Sigmoid colon (tissue), 3 donors: ENCODE data around the gene ENKUR.

ENCODE experiments used
- CTCF ChIP-seq, 4 experiments: fragments of 450-650 bp in 3 of 4; fragments of 200-600 bp in 1 of 4; IDR thresholded peaks; one replicate each; pipeline ENCODE4 v1.5.1; 2016 to 2019; ENCODE audit warnings: antibody characterized with exemption in 4 of 4, mild to moderate bottlenecking in 3 of 4, moderate library complexity in 2 of 4
- POLR2A ChIP-seq, 2 donors: fragments of 450-650 bp; IDR thresholded peaks; one replicate each; pipeline ENCODE4 v1.6.1; 2016; ENCODE audit warnings: antibody characterized with exemption in 2 of 2, mild to moderate bottlenecking in 2 of 2, moderate library complexity in 2 of 2

- TF ChIP-seq POLR2A (IDR thresholded peaks at IDR 0.05) (no peak), CTCF (IDR thresholded peaks at IDR 0.05) (no peak)
These were observed 54.4 kb downstream of the ENKUR start for GRCh38 chr10:24961582-24961981.
